HCT116 (cell line): ENCODE measurements around the gene DDA1. TPM values are rescaled to one million over a fixed set of nuclear protein-coding genes. Genes with fewer than 3 reads are reported as not detected.

ENCODE experiments used
- ATAC-seq: fragments of 200-7000 bp; cut with Tn5 transposase; 2 replicates; pipeline ENCODE4 v1.9.1; 2020; ENCODE audit warnings: mild to moderate bottlenecking, moderate library complexity
- BruUV-seq: library from RNA; stranded (reverse); fragments of 400-500 nt; replicated peaks from 2 replicates; lab custom pipeline; 2021; lab: Mats Ljungman, UMichigan
- CTCF ChIA-PET: fragments of 300-600 bp; sonication (Branson Sonifier 250); formaldehyde crosslinking; loops from one replicate; lab custom pipeline; 2021; ENCODE audit warnings: antibody characterized with exemption; lab: Charles Lee
- POLR2A ChIA-PET: fragments of 300-600, 350-600 bp; sonication (Branson Sonifier 250); formaldehyde crosslinking; loops from one replicate; lab custom pipeline; 2021; ENCODE audit warnings: antibody characterized with exemption; lab: Charles Lee
- RAD21 ChIA-PET, 2 experiments: fragments of 300-600 bp; sonication (Branson Sonifier 250); formaldehyde crosslinking; loops; one replicate each; lab custom pipeline; 2023; ENCODE audit warnings: low total read pairs in 2 of 2; ENCODE audit not compliant: uncharacterized antibody in 2 of 2, unreplicated experiment in 2 of 2, low non-redundant PET in 1 of 2; lab: Charles Lee
- DNase-seq: peaks from one replicate; pipeline ENCODE4 v3.0.0-alpha.2; 2010; ENCODE audit warnings: low read depth, low spot score
- H2AFZ ChIP-seq: fragments of 200-600 bp; shearing (Covaris generic), sonication (generic); 2 replicates; pipeline ENCODE4 v1.6.1; 2017; ENCODE audit warnings: low read depth, mixed run types, mixed read lengths, antibody characterized with exemption, low read length; ENCODE audit not compliant: poor library complexity, severe bottlenecking
- H3K27ac ChIP-seq: 2 replicates; pipeline ENCODE4 v1.5.1; 2012; ENCODE audit warnings: low read depth, low read length
- H3K27me3 ChIP-seq: fragments of 200-600 bp; sonication (generic); 2 replicates; pipeline ENCODE4 v1.6.1; 2016; ENCODE audit warnings: mixed run types, low read length, mixed read lengths; ENCODE audit not compliant: insufficient read depth
- H3K36me3 ChIP-seq, 2 experiments: fragments of 200-500 bp in 1 of 2; fragments of 200-600 bp in 1 of 2; sonication (Bioruptor generic) in 1 of 2; sonication (generic) in 1 of 2; 2 replicates each; pipeline versions ENCODE4 v1.5.1 to v1.6.1; 2014 to 2016; ENCODE audit warnings: low read length in 2 of 2, inconsistent platforms in 1 of 2, mixed read lengths in 1 of 2, mixed run types in 1 of 2; ENCODE audit not compliant: insufficient read depth in 2 of 2, control insufficient read depth in 1 of 2
- H3K4me1 ChIP-seq, 2 experiments: fragments of 200-600 bp in 1 of 2; sonication (generic) in 1 of 2; 2 replicates each; pipeline versions ENCODE4 v1.5.1 to v1.6.1; 2012 to 2017; ENCODE audit warnings: low read length in 2 of 2, inconsistent platforms in 1 of 2, mild to moderate bottlenecking in 1 of 2, mixed read lengths in 1 of 2, mixed run types in 1 of 2, moderate library complexity in 1 of 2; ENCODE audit not compliant: insufficient read depth in 2 of 2, control insufficient read depth in 1 of 2
- H3K4me2 ChIP-seq: fragments of 200-600 bp; sonication (generic); 2 replicates; pipeline ENCODE4 v1.6.1; 2017; ENCODE audit warnings: mixed run types, low read length, mixed read lengths
- H3K4me3 ChIP-seq, 2 experiments: fragments of 200-600 bp in 1 of 2; sonication (generic) in 1 of 2; replicated peaks in 1 of 2; 2 replicates each; pipeline ENCODE4 v1.5.1; 2011 to 2016; ENCODE audit warnings: low read length in 2 of 2, control low read depth in 1 of 2, low read depth in 1 of 2, mild to moderate bottlenecking in 1 of 2, mixed read lengths in 1 of 2, mixed run types in 1 of 2
- H3K79me2 ChIP-seq: fragments of 200-600 bp; sonication (generic); 2 replicates; pipeline ENCODE4 v1.6.1; 2017; ENCODE audit warnings: mild to moderate bottlenecking, mixed run types, low read length, moderate library complexity, mixed read lengths; ENCODE audit not compliant: insufficient read depth
- H3K9ac ChIP-seq: fragments of 200-600 bp; sonication (generic); 2 replicates; pipeline ENCODE4 v1.6.1; 2016; ENCODE audit warnings: low read length, mixed read lengths
- H3K9me2 ChIP-seq: fragments of 200-600 bp; sonication (generic), shearing (Covaris generic); 2 replicates; pipeline ENCODE4 v1.6.1; 2017; ENCODE audit warnings: mixed run types, mild to moderate bottlenecking, moderate library complexity; ENCODE audit not compliant: insufficient read depth
- H3K9me3 ChIP-seq, 2 experiments: fragments of 200-500 bp in 1 of 2; fragments of 200-600 bp in 1 of 2; sonication (Bioruptor generic) in 1 of 2; sonication (generic) in 1 of 2; 2 replicates each; pipeline ENCODE4 v1.6.1; 2014 to 2017; ENCODE audit warnings: low read length in 2 of 2, mixed read lengths in 2 of 2, inconsistent platforms in 1 of 2, low read depth in 1 of 2, mild to moderate bottlenecking in 1 of 2, mixed run types in 1 of 2, moderate library complexity in 1 of 2; ENCODE audit not compliant: control insufficient read depth in 1 of 2, insufficient read depth in 1 of 2
- H4K20me1 ChIP-seq: fragments of 200-600 bp; sonication (generic), shearing (Covaris generic); 2 replicates; pipeline ENCODE4 v1.6.1; 2017; ENCODE audit warnings: mixed run types, mild to moderate bottlenecking, moderate library complexity; ENCODE audit not compliant: insufficient read depth
- CBX3 ChIP-seq: IDR thresholded peaks from 2 replicates; pipeline ENCODE4 v1.6.1; 2012; ENCODE audit warnings: low read depth
- JUND ChIP-seq: IDR thresholded peaks from 2 replicates; pipeline ENCODE4 v1.6.1; 2012
- SIN3A ChIP-seq: IDR thresholded peaks from 2 replicates; pipeline ENCODE4 v1.6.1; 2012; ENCODE audit warnings: low read depth
- SP1 ChIP-seq: IDR thresholded peaks from 2 replicates; pipeline ENCODE4 v1.6.1; 2012; ENCODE audit warnings: low read depth
- ZFX ChIP-seq: fragments of 450-650 bp; IDR thresholded peaks from 2 replicates; pipeline ENCODE4 v1.6.1; 2017
- ZNF274 ChIP-seq: fragments of 200-500 bp; sonication (Bioruptor generic); IDR thresholded peaks from 2 replicates; pipeline ENCODE4 v1.6.1; 2014; ENCODE audit warnings: mild to moderate bottlenecking, low read depth, low read length, inconsistent platforms
- intact Hi-C: fragments of 100-400 bp; cut with micrococcal nuclease; formaldehyde crosslinking; loops from 2 replicates; pipeline ENCODE4 v1.10.0; 2022
- total RNA-seq: library from RNA; stranded (reverse); gene quantifications from one replicate; pipeline ENCODE4 v1.2.1, GENCODE V29; 2021; ENCODE audit not compliant: unreplicated experiment
- TF ChIP-seq, protein P1 (sequence below): IDR thresholded peaks from 2 replicates; pipeline ENCODE4 v1.6.1; 2012; ENCODE audit warnings: low read depth
- TF ChIP-seq, protein P2 (sequence below), 3 experiments: fragments of 200-600 bp in 1 of 3; sonication (generic) in 1 of 3; IDR thresholded peaks in 2 of 3; conservative IDR thresholded peaks in 1 of 3; 2 replicates each; pipeline ENCODE4 v1.5.1; 2012 to 2017; ENCODE audit warnings: low read depth in 2 of 3, low read length in 2 of 3, antibody characterized with exemption in 1 of 3, borderline replicate concordance in 1 of 3, control low read depth in 1 of 3, mild to moderate bottlenecking in 1 of 3, mixed read lengths in 1 of 3, mixed run types in 1 of 3, moderate library complexity in 1 of 3; ENCODE audit not compliant: insufficient read depth in 1 of 3
- TF ChIP-seq, protein P3 (sequence below): IDR thresholded peaks from 2 replicates; pipeline ENCODE4 v1.6.1; 2012
- TF ChIP-seq, protein P4 (sequence below): IDR thresholded peaks from 2 replicates; pipeline ENCODE4 v1.6.1; 2011; ENCODE audit warnings: mild to moderate bottlenecking, low read length, moderate library complexity; ENCODE audit not compliant: insufficient replicate concordance; ENCODE audit errors: extremely low read depth

DDA1 gene
- total RNA-seq, 1 experiment from 2014 or later: 68.6 TPM

DNA sequence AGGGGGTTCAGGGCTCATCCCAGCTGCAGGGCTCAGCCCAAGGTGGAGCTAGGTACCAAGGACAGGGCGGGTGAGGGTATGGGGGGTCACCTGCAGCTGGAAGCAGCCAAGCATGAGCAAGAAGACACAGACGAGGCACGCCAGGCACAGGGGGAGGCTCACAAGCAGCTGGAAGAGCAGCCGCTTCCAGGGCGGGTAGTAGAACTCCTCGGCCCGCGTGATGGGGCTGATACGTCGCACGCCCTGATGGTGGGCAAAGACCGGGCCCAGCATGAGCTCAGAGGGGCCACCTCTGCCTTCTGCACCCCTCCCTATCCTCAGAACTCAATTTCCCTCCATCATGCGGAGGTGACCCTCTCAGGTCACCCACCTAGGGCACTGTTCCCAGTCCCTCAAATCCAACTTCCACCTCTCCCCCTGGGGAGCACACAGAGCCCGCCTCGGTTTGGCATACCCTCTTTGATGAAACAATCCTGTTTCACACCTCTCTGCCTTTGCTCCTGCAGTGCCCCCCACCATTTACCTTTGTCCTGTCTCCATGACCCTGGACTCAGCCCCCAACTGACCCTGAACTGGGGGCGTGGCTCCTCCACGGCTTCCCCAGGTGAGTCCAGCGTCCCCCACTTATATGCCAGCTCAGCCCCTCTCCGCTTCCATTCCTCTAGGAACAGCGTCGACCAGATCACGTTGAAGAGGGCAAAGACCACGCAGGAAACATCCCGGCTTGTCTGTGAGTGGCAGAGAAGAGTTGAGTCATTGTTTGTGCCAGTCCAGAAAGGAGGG lies 21.1 kb downstream of the DDA1 start (continued):
- TF ChIP-seq ZNF274: no peak
- TF ChIP-seq, protein P1, sequence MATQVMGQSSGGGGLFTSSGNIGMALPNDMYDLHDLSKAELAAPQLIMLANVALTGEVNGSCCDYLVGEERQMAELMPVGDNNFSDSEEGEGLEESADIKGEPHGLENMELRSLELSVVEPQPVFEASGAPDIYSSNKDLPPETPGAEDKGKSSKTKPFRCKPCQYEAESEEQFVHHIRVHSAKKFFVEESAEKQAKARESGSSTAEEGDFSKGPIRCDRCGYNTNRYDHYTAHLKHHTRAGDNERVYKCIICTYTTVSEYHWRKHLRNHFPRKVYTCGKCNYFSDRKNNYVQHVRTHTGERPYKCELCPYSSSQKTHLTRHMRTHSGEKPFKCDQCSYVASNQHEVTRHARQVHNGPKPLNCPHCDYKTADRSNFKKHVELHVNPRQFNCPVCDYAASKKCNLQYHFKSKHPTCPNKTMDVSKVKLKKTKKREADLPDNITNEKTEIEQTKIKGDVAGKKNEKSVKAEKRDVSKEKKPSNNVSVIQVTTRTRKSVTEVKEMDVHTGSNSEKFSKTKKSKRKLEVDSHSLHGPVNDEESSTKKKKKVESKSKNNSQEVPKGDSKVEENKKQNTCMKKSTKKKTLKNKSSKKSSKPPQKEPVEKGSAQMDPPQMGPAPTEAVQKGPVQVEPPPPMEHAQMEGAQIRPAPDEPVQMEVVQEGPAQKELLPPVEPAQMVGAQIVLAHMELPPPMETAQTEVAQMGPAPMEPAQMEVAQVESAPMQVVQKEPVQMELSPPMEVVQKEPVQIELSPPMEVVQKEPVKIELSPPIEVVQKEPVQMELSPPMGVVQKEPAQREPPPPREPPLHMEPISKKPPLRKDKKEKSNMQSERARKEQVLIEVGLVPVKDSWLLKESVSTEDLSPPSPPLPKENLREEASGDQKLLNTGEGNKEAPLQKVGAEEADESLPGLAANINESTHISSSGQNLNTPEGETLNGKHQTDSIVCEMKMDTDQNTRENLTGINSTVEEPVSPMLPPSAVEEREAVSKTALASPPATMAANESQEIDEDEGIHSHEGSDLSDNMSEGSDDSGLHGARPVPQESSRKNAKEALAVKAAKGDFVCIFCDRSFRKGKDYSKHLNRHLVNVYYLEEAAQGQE: no peak

DNA sequence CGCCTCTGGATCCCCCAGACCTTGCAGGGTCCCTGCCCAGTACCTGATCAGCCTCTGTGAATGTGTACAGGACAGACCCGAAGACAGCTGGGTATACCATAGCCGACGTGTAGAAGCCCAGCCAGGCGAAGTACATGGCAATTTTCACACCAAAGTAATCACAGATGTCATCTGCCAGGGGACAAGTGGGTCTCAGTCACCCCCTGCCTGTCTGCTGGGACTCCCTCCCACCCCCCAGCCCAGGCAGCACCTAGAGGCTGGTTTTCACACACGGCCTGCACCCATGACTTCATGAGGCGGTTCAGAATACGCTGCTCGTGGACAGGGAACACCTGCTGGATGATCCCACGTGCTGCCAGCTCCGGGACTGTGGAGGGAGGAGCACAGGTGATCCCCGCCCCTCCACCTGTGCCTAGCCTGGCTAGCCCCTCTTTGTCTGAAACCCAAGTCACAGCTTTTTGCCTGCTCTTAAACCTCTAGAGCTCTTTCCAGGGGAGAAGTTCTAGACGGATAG lies 21.7 kb downstream of the DDA1 start:
- TF ChIP-seq CBX3: no peak
- TF ChIP-seq, protein P2, sequence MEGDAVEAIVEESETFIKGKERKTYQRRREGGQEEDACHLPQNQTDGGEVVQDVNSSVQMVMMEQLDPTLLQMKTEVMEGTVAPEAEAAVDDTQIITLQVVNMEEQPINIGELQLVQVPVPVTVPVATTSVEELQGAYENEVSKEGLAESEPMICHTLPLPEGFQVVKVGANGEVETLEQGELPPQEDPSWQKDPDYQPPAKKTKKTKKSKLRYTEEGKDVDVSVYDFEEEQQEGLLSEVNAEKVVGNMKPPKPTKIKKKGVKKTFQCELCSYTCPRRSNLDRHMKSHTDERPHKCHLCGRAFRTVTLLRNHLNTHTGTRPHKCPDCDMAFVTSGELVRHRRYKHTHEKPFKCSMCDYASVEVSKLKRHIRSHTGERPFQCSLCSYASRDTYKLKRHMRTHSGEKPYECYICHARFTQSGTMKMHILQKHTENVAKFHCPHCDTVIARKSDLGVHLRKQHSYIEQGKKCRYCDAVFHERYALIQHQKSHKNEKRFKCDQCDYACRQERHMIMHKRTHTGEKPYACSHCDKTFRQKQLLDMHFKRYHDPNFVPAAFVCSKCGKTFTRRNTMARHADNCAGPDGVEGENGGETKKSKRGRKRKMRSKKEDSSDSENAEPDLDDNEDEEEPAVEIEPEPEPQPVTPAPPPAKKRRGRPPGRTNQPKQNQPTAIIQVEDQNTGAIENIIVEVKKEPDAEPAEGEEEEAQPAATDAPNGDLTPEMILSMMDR (IDR thresholded peaks at IDR 0.05 in 2 of 3, conservative IDR thresholded peaks at IDR 0.05 in 1 of 3; ENCODE audit: borderline replicate concordance in 1 of 3, insufficient read depth in 1 of 3, low read depth in 2 of 3, low read length in 2 of 3): no peak
- no peak for TF ChIP-seq JUND
- no peak for TF ChIP-seq SP1
- TF ChIP-seq, protein P3, sequence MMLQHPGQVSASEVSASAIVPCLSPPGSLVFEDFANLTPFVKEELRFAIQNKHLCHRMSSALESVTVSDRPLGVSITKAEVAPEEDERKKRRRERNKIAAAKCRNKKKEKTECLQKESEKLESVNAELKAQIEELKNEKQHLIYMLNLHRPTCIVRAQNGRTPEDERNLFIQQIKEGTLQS: no peak
- no peak for TF ChIP-seq ZFX
- TF ChIP-seq, protein P4, sequence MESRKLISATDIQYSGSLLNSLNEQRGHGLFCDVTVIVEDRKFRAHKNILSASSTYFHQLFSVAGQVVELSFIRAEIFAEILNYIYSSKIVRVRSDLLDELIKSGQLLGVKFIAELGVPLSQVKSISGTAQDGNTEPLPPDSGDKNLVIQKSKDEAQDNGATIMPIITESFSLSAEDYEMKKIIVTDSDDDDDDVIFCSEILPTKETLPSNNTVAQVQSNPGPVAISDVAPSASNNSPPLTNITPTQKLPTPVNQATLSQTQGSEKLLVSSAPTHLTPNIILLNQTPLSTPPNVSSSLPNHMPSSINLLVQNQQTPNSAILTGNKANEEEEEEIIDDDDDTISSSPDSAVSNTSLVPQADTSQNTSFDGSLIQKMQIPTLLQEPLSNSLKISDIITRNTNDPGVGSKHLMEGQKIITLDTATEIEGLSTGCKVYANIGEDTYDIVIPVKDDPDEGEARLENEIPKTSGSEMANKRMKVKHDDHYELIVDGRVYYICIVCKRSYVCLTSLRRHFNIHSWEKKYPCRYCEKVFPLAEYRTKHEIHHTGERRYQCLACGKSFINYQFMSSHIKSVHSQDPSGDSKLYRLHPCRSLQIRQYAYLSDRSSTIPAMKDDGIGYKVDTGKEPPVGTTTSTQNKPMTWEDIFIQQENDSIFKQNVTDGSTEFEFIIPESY: no peak
- no peak for TF ChIP-seq SIN3A

More for the DNA sequence above, 21.7 kb downstream of the DDA1 start:
- H3K27ac ChIP-seq: no peak overlapping the region
- ATAC-seq (no peak), DNase-seq (no peak)
- H3K9ac ChIP-seq: no peak overlapping the region
- no peak overlapping the region for H3K4me3 ChIP-seq
- ChIA-PET RAD21 (interaction anchor here in 1 of 2 experiments (0.6 kb wide), 1 partner anchor 60 kb away, joined by 5 read pairs; no protein-coding TSS in a partner anchor), CTCF (no interaction called here), POLR2A (no interaction called here)
- H3K27me3 ChIP-seq: no peaks in the 10 kb centered on the region
- H3K36me3 ChIP-seq: no peaks in the 10 kb centered on the region
- peaks cover 5% of the 10 kb centered on the region; the same call in 1 of the 2 replicates for H3K79me2 ChIP-seq
- no peaks in the 10 kb centered on the region for H3K9me3 ChIP-seq
- intact Hi-C loops: no loop called here
- H3K9me2 ChIP-seq: no peaks in the 10 kb centered on the region
- no peak overlapping the region for H2AFZ ChIP-seq
- H4K20me1 ChIP-seq: no peaks in the 10 kb centered on the region
- peaks cover 23 to 53% of the 10 kb centered on the region in 2 experiments for H3K4me1 ChIP-seq
- BruUV-seq: no TSS peak
- H3K4me2 ChIP-seq: no peak overlapping the region
